Stimulated activated CD8-positive, alpha-beta memory T cell treated with anti-CD3 and anti-CD28 coated beads, Interleukin-15, amount 100 ng/mL, for 4 hours (primary cell): ENCODE data around the gene METTL26.

Experiments used
- DNase-seq, 2 donors: peaks; one replicate each; pipeline ENCODE4 v3.0.0-alpha.2; 2020; ENCODE audit warnings: low read depth in 2 of 2

The METTL26 gene

DNA sequence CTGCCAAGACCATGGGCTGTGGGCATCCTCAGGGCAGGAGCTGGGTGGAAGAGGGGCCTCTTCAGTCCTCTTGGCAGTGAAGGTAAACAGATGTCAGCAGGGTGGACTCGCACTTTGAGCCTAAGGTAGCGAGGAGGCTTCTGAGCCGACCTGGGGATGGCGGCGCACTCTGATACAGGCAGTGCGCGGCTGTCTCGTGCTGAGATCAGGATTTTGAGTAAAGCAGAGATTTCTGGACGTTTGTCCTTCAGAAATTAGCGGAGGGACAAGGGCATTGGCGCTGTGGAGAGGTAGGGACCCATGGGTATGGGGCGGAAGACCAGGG is 39.4 kb downstream of the METTL26 start:
- DNase-seq, result no peak

DNA sequence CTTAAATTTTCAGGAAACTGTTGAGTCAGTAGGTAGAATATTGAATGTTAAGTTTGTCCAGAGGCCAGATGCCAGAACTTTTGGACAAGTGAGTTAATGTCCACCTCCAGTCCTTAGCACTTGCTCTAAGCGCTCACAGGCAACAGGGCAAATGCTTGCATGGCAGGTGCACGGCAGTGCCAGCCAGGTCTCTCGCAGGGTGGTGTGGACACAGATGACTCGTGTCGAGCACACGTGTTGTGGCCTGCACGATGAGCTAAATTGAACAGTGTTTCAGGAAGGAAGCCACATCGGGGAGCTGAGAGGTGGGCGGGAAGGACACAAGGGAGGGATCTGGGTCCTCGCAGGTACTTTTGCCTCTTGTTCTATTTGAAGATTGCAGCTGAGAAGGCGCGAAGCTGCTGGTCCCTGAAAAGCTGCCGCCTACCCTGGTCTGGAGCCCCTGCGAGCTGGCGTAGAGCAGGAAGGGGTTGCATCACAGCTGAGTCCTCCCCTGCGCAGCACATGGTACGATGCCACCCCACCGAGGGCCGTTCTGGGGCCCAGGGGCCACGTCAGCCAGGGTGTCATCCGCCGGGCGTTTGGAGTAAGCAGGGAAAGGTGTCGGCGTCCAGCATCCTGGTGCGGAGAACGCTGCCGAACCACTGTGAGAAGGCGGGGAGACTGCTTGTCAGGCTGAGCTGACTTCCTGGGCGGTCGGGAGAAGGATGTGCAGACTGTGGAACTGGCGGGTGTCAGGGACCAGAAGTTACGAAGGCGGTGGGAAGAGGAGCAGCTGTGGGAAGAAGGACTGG is 40.0 kb downstream of the METTL26 start:
- no peak for DNase-seq

DNA sequence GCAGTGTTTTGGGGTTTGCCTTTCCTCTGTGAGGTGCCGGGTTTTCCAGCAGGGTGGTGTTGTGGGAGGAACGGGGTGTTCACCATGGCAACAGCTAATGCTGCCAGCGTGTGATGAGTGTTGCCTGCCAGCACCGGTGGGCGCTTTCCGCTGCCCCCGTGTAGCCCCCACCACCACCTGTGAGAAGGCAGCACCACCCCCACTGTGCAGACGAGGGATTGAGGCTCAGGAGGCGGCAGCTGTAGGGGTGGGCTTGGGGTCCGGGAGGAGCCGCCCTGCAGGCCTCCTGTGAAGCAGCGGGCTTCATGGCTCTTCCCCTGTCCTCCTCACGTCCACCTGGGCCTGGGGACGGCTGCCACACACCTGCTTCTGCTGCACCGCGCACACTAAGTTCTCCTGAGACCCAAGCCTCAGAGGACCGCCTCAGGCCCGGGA is 41.0 kb downstream of the METTL26 start:
- DNase-seq, result no peak

DNA sequence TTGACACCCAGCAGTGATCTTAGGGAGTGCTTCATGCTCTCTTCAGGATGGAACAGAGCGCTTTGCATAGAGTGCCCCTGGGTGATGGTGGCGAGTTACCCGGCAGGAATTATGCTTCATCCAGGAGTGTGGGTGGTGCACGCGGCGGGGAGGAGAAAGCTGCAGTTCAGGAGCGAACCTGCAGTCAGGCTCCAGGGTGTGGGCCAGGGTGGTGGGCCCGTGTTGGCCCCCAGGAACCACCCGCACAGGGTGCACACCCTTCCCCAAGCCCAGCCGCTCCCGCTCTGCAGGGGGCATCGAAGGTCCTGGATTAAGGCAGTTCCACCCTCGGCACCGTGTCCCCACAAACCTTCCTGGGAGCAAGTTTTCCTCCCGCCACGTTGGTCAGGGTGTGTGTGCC is 42.3 kb downstream of the METTL26 start:
- no peak for DNase-seq

DNA sequence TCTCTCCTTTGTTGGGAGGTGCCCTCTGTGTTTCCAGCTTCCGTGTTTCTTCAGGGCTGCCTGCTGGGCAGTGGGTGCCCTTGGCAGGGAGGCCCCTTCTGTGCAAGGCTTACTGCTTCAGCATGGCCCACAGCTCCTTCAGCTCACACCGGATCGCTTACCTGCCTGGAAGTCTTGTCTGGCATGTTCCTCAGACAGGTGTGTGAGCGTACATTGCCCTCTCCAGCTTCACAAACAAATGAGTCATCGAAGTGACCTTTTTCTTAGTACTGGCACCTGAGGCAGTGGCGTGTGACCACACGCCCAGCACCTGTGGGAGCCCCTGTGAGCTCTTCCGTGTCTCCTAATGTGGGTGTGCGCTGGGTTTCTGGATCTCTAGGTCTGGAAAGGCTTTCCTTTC is 42.7 kb downstream of the METTL26 start:
- no peak for DNase-seq

DNA sequence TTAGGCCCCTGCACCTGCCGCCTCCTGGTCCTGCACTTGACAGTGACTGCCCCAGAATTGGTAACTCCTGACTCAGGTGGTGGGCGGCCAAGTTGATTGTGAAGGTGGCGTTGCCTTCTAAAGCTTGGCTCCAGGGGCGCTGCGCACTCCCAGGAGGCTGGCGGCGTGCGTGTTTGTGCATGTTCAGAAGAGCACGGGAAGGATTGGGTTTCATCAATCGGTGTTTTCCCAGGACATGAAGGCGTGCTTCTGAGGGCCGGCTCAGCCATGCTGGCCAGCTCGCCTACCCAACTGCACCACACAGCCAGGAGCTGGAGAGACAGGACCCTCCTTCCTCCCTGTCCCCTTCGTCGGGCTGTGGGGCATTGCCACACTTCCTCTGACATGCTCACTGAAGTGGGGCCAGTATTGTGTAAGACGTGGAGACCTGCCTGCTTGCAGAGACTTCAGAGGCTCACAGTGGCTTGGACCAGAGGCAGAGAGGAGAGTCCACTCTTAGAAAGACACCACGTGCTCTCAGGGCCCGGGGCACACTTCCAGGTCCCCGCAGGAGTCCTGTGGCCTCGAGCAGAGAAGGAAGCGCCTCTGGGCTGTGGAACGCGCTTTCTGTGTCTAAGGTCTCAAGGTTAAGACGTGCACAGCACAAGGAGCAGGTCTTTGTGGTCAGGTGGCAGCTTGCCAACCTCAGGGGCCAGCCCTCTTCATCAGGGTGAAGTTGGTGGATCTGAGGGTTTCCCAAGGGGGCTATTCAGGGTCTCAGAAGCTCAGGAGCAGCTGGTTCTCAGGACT is 43.4 kb downstream of the METTL26 start:
- DNase-seq, result no peak

DNA sequence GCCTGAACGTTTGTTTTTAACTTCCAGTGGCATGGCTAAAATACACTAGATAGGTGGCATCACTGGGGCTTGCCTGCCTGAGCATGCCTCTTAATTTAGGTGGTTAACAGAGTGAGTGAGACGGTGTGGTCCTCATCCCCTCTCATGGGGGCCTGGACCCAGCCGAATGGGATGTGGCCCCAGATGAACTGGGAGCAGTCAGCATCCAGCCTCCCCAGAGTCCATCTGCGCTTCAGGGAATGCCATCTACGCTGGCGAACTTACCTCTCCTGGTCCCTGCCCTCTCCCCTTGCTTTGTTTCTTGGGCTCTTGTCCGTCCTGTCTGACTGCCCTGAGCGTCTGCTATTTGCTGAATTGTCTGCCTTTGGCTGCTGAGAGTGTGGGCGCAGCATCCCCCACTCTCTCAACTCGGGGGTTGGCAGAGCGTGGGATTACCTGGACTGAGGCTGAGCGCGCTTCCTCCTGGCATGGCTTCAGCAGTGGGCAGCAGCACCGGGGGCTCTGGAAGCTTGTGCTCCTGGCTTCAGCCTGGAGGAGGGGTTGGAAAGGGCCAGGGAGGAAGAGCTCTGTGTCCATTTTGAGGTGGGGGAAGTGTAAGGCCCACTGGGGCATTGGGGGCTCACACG is 44.1 kb downstream of the METTL26 start:
- DNase-seq, result no peak

DNA sequence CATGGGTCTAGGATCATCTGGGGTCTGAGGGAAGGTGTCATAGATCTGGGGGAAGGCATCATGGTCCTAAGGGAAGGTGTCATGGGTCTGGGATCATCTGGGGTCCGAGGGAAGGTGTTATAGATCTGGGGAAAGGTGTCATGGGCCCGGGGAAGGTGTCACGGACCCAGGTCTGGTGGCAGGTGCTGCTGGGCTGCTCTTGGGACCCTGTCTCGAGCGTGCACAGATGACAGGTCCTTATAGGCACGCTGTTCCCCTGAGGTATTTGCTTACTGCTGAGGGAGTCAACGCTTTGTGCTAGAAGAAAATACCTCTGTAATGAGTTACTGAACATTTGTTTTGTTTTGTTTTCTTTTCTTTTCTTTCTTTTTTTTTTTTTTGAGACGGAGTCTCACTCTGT is 44.9 kb downstream of the METTL26 start:
- no peak for DNase-seq

DNA sequence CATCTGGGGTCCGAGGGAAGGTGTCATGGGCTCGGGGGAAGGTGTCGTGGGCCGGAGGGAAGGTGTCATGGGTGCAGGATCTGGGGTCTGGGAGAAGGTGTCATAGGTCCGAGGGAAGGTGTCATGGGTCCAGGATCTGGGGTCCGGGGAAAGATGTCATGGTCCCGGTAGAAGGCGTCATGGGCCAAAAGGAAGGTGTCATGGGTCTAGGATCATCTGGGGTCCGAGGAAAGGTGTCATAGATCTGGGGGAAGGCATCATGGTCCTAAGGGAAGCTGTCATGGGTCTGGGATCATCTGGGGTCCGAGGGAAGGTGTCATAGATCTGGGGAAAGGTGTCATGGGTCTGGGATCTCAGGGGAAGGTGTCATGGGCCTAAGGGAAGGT is 45.3 kb downstream of the METTL26 start:
- DNase-seq, result no peak

DNA sequence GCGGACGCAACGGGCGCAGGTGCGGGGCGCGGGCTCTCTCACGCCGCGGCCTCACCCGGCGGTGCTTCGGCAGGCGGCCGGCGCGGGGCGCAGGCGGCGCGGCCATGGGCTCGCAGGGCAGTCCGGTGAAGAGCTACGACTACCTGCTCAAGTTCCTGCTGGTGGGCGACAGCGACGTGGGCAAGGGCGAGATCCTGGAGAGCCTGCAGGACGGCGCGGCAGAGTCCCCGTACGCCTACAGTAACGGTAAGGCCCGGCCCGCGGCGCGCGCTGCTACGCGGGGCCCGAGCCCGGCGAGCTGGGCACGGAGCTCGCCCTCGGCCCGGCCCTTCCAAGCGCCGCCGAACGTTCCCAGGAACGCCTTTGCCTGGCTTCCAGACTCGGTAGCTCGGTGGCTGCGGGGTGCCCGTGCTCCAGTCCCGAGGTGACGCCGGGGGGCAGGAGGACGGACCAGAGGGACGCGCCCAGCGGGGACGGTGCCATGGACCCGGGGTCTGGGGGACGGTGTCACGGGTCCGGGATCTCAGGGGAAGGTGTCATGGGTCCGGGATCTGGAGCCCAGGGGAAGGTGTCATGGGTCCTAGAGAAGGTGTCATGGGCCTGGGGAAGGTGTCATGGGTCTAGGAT is 45.8 kb downstream of the METTL26 start:
- no peak for DNase-seq

DNA sequence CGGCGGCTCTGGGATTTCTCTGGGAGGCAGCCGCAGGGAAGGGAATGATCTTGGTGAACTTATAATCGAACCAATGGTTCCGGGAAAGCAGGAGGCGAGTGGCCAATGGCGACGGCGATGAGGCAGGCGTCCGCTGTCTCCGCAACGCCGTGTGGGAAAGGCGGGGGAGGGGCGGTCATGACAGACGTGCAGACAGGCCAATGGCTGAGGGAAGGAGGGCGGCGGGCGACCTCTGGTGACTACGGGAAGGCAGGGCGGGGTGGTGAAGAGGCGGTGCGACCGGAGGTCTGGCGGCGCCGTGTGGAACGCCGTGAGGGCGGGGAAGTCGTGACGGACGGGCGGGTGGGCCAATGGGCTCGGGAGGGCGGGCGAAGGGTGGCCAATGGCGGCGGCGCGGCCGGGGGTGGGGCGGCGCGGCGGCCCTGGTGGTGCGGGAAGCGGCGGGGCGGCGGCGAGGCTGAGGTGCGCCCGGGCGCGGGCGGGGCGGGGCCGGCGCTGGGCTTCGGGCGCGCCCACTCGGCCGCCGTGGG is 46.4 kb downstream of the METTL26 start, which contains the start of gene RAB40C:
Gene RAB40C, plus strand, starts transcription at position 409 of the 530 bp plus-strand sequence. CDS start 226 bp downstream, outside the sequence.
- peak; percentile 97 to 98 for DNase-seq

DNA sequence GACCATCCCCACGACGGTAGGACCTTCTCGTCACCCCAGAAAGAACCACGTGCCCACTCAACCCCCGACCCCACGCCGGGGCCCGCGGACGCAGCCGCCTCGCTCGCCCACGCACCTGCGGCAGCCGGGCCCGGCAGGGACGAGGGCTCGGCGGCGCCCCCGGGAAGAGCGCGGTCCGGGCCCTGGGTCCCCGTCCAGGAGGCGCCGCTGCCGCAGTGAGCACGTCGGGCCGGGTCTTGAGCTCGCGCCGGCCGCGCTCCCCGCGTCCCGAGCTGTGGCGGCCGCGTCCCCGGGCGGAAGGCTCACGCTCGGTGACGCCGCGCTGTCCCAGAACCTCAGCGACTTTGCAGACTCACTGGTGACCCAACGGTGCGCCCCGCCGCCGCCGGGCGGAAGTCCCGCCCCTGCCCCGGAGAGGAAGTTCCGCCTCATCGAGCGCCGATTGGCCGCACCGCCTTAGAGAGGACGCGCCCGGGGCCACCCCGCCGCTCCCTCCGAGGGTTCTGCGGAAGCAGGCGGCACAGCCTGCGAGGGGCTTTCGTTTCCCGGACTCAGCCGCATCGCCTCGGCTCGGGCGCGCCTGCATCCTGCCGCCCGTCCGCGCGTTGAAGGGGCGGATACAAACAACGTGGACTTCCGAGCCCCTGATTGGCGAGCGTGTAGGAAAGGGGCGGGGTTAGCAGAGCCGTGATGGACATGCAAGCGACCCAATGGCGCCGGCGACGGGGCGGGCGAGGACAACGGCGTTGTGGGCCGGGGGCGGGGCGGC is 47.0 kb downstream of the METTL26 start:
- DNase-seq, result peak; percentile 95

DNA sequence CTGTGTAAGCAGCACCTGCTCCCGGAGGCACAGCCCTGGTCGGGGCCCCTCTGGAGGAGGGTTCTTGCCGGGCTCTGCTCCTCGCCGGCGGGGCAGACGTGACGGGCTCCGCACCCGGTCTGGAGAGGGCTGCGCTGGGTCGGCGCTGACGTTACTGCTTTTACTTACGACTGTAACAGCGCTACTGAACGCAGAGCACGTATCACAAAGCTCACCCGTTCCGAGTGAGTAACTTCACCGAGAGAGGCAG is 47.5 kb downstream of the METTL26 start:
- peak in 1 of 2 donors; percentile 48 for DNase-seq

DNA sequence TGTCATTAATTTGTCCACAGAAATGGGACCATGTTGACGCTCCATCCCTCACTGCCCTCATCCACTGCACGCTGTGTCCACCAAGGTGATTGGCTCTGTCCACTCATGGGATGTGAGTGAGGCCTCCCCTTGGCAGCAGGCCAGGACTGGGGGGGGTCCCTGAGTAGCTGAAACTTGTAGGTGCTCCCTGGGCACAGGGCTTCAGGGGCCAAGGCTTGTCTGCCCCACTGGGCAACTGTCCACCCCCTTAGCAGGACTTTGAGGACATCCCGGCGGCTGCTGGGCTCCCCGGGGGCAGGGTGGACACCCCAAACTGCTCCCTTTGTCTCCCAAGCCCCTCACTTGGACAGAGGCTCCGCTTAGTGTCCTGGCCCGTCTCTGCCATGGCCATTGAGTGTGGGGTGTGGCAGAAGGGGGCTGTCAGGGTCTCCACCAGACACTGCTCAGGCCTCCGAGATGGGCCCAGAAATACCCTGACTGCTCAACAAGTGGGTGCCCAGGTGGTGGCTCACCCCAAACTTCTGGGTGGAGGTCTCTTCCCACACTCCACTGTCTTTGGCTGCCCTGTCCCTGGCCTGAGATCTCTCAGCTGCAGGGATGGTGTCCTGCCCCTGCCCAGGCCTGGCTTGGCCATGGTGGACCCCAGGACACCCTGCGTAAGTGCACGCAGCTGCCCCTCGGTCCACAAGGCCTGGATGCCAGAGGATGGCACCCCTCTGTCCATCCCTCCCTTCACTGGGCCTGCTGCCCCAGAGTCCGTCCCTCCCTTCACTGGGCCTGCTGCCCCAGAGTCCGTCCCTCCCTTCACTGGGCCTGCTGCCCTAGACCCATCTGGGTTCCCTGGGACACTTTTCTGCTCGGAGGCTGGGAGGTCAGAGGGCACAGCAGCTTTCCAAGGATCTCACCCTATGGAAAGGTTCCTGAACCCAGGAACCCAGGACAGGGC is 49.2 kb downstream of the METTL26 start:
- DNase-seq, result no peak

DNA sequence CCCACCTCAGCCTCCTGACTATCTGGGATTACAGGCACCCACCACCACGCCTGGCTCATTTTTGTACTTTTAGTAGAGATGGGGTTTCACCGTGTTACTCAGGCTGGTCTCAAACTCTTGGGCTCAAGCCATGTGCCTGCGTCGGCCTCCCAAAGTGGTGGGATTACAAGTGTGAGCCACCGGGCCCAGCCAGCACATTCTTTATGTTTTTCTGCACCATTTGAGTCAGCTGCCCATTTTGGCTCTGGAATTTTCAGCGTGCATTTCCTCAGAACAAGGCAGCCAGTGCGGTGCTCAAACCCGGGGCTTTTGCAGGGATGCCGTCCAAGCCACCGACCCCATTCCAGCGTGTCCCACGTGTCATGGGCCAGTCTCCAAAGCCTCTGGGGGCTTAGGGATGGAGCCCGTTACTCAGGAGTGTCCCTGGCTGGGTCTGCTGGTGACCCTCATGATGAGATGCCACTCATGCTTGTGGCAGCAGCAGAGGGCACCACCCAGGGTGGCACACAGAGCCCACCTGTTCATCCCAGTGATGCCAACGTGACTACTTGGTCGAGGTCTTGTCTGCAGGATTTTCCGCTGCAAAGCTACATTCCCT is 50.0 kb downstream of the METTL26 start:
- no peak for DNase-seq

DNA sequence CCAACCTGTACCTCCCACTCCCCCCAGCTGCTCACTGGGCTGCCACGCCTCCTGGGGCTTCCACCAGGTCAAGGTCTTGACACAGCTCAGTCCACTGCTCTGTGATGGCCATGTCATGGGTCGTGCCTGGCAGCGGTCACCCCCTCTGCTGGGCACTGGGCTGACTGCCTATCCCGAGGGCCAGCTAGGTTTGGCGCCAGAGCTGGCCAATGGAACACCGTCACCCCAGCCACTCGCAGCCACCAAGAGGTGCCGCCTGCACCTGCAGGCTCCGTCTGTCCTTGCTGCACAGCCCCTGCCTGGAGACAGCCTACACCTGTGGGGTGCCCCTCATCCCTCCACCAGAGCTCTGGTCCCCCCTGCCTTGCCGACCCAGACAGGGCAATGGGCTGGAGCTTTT is 50.8 kb downstream of the METTL26 start:
- no peak for DNase-seq
